DOHH2 (cell line): ENCODE data around the gene SARS1.

Source experiments
- EZH2phosphoT487 ChIP-seq: fragments of 200-600 bp; sonication (generic); IDR thresholded peaks from 2 replicates; pipeline ENCODE4 v1.6.1; 2017; ENCODE audit warnings: borderline replicate concordance, mild to moderate bottlenecking, antibody characterized with exemption, low read length, moderate library complexity, mixed read lengths
- TF ChIP-seq, protein P1 (sequence below): fragments of 200-600 bp; sonication (generic); IDR thresholded peaks from one replicate; pipeline ENCODE4 v1.5.1; 2014; ENCODE audit warnings: antibody characterized with exemption, mild to moderate bottlenecking, low read depth, low read length; ENCODE audit not compliant: poor library complexity, severe bottlenecking

DNA sequence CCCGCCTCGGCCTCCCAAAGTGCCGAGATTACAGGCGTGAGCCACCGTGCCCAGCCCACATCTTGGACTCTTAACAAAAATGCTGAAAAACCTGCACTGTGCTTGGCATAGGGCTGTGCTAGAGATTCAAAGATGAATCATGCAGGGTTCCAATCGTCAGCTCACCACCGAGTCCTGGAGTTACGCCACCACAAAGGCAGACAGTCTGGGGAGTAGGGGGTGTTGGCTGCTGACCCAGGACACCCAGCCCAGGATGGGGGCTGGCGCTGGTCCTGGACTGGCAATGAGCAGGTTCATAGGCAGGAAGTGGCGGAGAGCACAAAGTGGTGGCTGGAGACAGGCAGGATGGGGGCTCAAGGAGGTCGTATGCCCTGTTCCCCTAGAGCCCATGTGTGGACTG is 53.2 kb downstream of the SARS1 start:
- TF ChIP-seq, protein P1, sequence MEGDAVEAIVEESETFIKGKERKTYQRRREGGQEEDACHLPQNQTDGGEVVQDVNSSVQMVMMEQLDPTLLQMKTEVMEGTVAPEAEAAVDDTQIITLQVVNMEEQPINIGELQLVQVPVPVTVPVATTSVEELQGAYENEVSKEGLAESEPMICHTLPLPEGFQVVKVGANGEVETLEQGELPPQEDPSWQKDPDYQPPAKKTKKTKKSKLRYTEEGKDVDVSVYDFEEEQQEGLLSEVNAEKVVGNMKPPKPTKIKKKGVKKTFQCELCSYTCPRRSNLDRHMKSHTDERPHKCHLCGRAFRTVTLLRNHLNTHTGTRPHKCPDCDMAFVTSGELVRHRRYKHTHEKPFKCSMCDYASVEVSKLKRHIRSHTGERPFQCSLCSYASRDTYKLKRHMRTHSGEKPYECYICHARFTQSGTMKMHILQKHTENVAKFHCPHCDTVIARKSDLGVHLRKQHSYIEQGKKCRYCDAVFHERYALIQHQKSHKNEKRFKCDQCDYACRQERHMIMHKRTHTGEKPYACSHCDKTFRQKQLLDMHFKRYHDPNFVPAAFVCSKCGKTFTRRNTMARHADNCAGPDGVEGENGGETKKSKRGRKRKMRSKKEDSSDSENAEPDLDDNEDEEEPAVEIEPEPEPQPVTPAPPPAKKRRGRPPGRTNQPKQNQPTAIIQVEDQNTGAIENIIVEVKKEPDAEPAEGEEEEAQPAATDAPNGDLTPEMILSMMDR, result no peak
- TF ChIP-seq EZH2phosphoT487, result no peak
